Keratinocyte (primary cell): ENCODE results near the gene SLC8A1. TPM values are rescaled to one million over a fixed set of nuclear protein-coding genes. Genes with fewer than 3 reads are reported as not detected.

Experiments
- DNase-seq: peaks from one replicate; pipeline ENCODE4 v3.0.0-alpha.2; 2011; ENCODE audit warnings: low read depth, missing footprints, low spot score
- FAIRE-seq: peaks from 2 replicates; lab custom pipeline; 2011; peaks lifted over from hg19 to GRCh38; lab: Jason Lieb, UNC
- H2AFZ ChIP-seq: 2 replicates; pipeline ENCODE4 v1.6.0; 2012; ENCODE audit warnings: low read length, control low read depth, inconsistent platforms; ENCODE audit not compliant: control insufficient read depth
- H3K27ac ChIP-seq: 2 replicates; pipeline ENCODE4 v1.5.1; 2011; ENCODE audit warnings: low read length; ENCODE audit not compliant: control insufficient read depth, insufficient read depth
- H3K27me3 ChIP-seq: 3 replicates; pipeline ENCODE4 v1.6.0; 2011; ENCODE audit warnings: low read length; ENCODE audit not compliant: control insufficient read depth, insufficient read depth; ENCODE audit errors: extremely low read depth
- H3K36me3 ChIP-seq, 2 experiments: 2 replicates in 1 of 2; 3 replicates in 1 of 2; pipeline ENCODE4 v1.5.1; 2011; ENCODE audit warnings: low read length in 2 of 2, mild to moderate bottlenecking in 1 of 2; ENCODE audit not compliant: control insufficient read depth in 2 of 2, insufficient read depth in 2 of 2; ENCODE audit errors: extremely low read depth in 1 of 2
- H3K4me1 ChIP-seq: 3 replicates; pipeline ENCODE4 v1.5.1; 2011; ENCODE audit warnings: low read length; ENCODE audit not compliant: control insufficient read depth, insufficient read depth; ENCODE audit errors: extremely low read depth
- H3K4me2 ChIP-seq: 3 replicates; pipeline ENCODE4 v1.6.0; 2011; ENCODE audit warnings: low read depth, low read length; ENCODE audit not compliant: control insufficient read depth, insufficient read depth; ENCODE audit errors: extremely low read depth
- H3K4me3 ChIP-seq, 3 experiments: fragments of 200-600 bp in 1 of 3; sonication (generic) in 1 of 3; 2 replicates in 2 of 3; 3 replicates in 1 of 3; pipeline ENCODE4 v1.5.1; 2011 to 2016; ENCODE audit warnings: low read length in 3 of 3, mild to moderate bottlenecking in 3 of 3, control low read depth in 2 of 3, inconsistent platforms in 1 of 3, low read depth in 1 of 3, mixed read lengths in 1 of 3, mixed run types in 1 of 3, moderate library complexity in 1 of 3; ENCODE audit not compliant: control insufficient read depth in 2 of 3, insufficient read depth in 2 of 3; ENCODE audit errors: extremely low read depth in 1 of 3
- H3K79me2 ChIP-seq: 2 replicates; pipeline ENCODE4 v1.6.0; 2012; ENCODE audit warnings: low read length; ENCODE audit not compliant: control insufficient read depth, insufficient read depth
- H3K9ac ChIP-seq: 3 replicates; pipeline ENCODE4 v1.6.0; 2011; ENCODE audit warnings: low read length; ENCODE audit not compliant: control insufficient read depth, insufficient read depth; ENCODE audit errors: extremely low read depth
- H3K9me1 ChIP-seq: 3 replicates; pipeline ENCODE4 v1.6.0; 2011; ENCODE audit warnings: low read length; ENCODE audit not compliant: control insufficient read depth, insufficient read depth; ENCODE audit errors: extremely low read depth
- H3K9me3 ChIP-seq: 2 replicates; pipeline ENCODE4 v1.5.1; 2012; ENCODE audit warnings: low read depth, low read length; ENCODE audit not compliant: control insufficient read depth
- H4K20me1 ChIP-seq: 3 replicates; pipeline ENCODE4 v1.6.0; 2011; ENCODE audit warnings: low read length; ENCODE audit not compliant: control insufficient read depth, insufficient read depth; ENCODE audit errors: extremely low read depth
- CTCF ChIP-seq, 3 experiments: IDR thresholded peaks in 1 of 3; conservative IDR thresholded peaks in 1 of 3; optimal IDR thresholded peaks in 1 of 3; 2 replicates in 2 of 3; 3 replicates in 1 of 3; pipeline versions ENCODE3 to v1.5.1; 2011; ENCODE audit warnings: low read length in 3 of 3, mild to moderate bottlenecking in 3 of 3, moderate library complexity in 2 of 3, control low read depth in 1 of 3, inconsistent platforms in 1 of 3; ENCODE audit not compliant: insufficient read depth in 2 of 3; ENCODE audit errors: extremely low read depth in 1 of 3
- EZH2 ChIP-seq: IDR thresholded peaks from one replicate; pipeline ENCODE4 v1.6.1; 2012; ENCODE audit warnings: inconsistent platforms, mild to moderate bottlenecking, low read length, moderate library complexity
- dilution Hi-C: fragments of 300-500 bp; cut with MboI; formaldehyde crosslinking; loops from one replicate; pipeline ENCODE4 v1.7.0; 2020; ENCODE audit warnings: low sequenced_read_pairs; ENCODE audit not compliant: extremely low pct_ligation_motif_present
- polyA plus RNA-seq, 5 experiments: library from polyadenylated mRNA; depleted of rRNA in 3 of 5; stranded (reverse) in 3 of 5; stranded (forward) in 1 of 5; unstranded in 1 of 5; fragments of >200 nt; gene quantifications; 1 replicate in 1 of 5; 2 replicates in 3 of 5; 3 replicates in 1 of 5; pipeline versions ENCODE4 v1.2.1 to v1.2.3, GENCODE V29; 2011 to 2012; ENCODE audit warnings: missing spikeins in 2 of 5, low read depth in 1 of 5, low replicate concordance in 1 of 5

SLC8A1 gene
- polyA plus RNA-seq, 1 donor (not counting 4 experiments of a cell fraction or from before 2014, with no cell fraction given), result 2.7 TPM

DNA sequence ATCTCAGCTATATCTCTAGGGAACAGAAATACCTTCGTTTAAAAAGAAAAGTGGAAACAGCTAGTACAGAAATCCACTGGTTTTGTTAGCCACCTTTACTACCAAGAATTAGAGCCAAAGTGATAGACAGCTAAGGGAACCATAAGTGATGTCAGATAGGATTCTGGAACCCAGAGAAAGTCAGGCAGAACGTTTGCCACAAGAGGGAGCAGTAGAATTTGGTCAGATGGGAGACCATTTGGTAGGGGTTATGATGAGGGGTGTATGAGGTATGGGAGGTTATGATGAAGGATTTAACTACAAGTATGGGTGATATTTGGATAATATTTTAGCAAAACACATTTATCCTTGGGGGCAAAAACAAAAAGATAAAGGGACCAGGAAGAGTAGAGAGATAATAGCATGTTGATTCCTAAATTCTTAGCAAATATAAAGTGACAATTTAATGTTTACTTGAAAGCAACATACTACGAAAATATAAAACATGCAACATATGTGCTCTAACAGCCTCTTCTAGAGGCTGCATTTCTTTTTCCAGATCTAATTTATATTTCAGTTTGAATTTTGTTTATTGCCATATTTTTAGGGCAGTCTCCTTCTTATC lies 3.3 kb downstream of the SLC8A1 start:
- H3K9me3 ChIP-seq, result no peaks in the 10 kb centered on the region
- no peak overlapping the region for H3K4me3 ChIP-seq
- no peak overlapping the region for H3K4me2 ChIP-seq
- TF ChIP-seq CTCF (optimal IDR thresholded peaks at IDR 0.05 in 1 of 3, IDR thresholded peaks at IDR 0.05 in 1 of 3, conservative IDR thresholded peaks at IDR 0.05 in 1 of 3; ENCODE audit: extremely low read depth in 1 of 3, insufficient read depth in 2 of 3, low read length in 3 of 3) (peak; percentile 56 to 71 (median 66)), EZH2 (no peak)
- no peak overlapping the region for H2AFZ ChIP-seq
- no peaks in the 10 kb centered on the region for H3K27me3 ChIP-seq
- no peaks in the 10 kb centered on the region for H4K20me1 ChIP-seq
- H3K9me1 ChIP-seq, result no peaks in the 10 kb centered on the region
- DNase-seq, result no peak
- dilution Hi-C loops, result no loop called here
- peaks cover 12% of the 10 kb centered on the region for H3K4me1 ChIP-seq
- no peak for FAIRE-seq
- no peaks in the 10 kb centered on the region for H3K36me3 ChIP-seq
- no peaks in the 10 kb centered on the region for H3K79me2 ChIP-seq
- H3K27ac ChIP-seq, result no peak overlapping the region
- no peak overlapping the region for H3K9ac ChIP-seq

GRCh38 chr2:40445467-40445866 lies 6.4 kb downstream of the SLC8A1 start:
- Histone ChIP-seq H4K20me1 (no peaks in the 10 kb centered on the region), H2AFZ (no peak overlapping the region), H3K9me3 (no peaks in the 10 kb centered on the region), H3K4me3 (no peak overlapping the region), H3K36me3 (no peaks in the 10 kb centered on the region), H3K4me1 (peaks cover 7% of the 10 kb centered on the region), H3K9me1 (no peaks in the 10 kb centered on the region), H3K79me2 (no peaks in the 10 kb centered on the region), H3K27me3 (no peaks in the 10 kb centered on the region), H3K9ac (no peak overlapping the region), H3K4me2 (no peak overlapping the region), H3K27ac (no peak overlapping the region)
- dilution Hi-C loops, result no loop called here
- DNase-seq, result no peak
- TF ChIP-seq EZH2 (no peak), CTCF (optimal IDR thresholded peaks at IDR 0.05 in 1 of 3, IDR thresholded peaks at IDR 0.05 in 1 of 3, conservative IDR thresholded peaks at IDR 0.05 in 1 of 3; ENCODE audit: extremely low read depth in 1 of 3, insufficient read depth in 2 of 3, low read length in 3 of 3) (no peak)
- FAIRE-seq, result no peak
